Measurements from ENCODE around the gene IRF2BP2.

Gene IRF2BP2

DNA sequence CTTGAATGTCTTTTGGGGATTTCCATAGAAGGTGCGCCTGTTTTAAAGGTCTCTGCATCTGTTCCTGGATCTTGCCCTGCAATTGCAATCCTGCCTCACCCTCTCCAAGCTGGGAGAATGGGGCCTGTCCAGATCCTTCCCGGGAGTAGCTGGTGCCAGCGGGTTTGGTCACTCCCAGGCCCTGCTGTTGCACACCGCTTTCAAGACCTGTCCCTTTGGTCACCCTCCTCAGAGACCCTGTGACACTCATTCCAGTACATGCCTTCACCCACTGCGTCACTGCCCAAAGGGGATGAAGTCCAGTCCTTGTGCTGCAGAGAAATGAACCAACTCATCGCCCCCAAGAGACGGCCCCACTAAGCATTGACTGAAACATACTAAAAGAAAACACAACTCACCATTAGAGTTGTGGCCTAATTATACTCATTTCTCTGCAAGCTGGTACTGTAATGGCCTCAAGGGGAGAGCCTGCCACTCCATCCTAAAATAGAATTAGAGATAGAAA, 1.9 kb upstream of the IRF2BP2 start:
- peak; percentile 36 for DNase-seq (ENCODE audit: low spot score)
- TF ChIP-seq, protein P1, sequence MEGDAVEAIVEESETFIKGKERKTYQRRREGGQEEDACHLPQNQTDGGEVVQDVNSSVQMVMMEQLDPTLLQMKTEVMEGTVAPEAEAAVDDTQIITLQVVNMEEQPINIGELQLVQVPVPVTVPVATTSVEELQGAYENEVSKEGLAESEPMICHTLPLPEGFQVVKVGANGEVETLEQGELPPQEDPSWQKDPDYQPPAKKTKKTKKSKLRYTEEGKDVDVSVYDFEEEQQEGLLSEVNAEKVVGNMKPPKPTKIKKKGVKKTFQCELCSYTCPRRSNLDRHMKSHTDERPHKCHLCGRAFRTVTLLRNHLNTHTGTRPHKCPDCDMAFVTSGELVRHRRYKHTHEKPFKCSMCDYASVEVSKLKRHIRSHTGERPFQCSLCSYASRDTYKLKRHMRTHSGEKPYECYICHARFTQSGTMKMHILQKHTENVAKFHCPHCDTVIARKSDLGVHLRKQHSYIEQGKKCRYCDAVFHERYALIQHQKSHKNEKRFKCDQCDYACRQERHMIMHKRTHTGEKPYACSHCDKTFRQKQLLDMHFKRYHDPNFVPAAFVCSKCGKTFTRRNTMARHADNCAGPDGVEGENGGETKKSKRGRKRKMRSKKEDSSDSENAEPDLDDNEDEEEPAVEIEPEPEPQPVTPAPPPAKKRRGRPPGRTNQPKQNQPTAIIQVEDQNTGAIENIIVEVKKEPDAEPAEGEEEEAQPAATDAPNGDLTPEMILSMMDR (IDR thresholded peaks at IDR 0.05; ENCODE audit: extremely low read depth, missing control alignments): no peak

DNA sequence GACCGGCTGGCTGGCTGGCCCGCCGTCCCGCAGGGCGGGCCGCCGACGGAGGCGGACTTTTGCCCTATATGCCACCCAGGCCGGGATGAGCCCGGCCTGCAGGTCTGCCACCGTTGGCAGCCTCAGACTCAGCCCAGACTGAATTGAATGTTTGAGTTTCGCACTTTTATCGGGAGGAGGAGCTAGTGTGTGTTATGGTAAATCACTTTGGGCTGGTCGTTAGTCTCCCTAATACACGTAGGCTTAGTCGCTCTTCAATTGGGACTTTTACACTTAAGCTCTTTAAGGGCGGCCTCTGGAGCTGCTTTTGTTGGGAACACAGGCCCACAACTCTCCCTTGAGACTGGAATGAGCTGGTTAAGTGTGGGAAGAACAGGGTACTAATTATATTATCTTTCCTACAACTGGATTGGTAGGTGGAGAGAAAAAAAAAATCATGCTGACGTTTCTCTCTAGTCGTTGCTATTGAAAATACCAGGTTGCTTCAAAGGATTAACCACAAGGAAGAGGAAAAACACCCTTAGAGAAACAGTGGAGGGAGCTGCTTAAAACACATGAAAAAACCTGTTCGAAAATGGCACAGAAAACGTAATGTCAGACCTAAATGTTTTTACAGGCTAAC, 1.4 kb upstream of the IRF2BP2 start:
- DNase-seq (ENCODE audit: low spot score): peak; percentile 75
- TF ChIP-seq, protein P1 (IDR thresholded peaks at IDR 0.05; ENCODE audit: extremely low read depth, missing control alignments): no peak

DNA sequence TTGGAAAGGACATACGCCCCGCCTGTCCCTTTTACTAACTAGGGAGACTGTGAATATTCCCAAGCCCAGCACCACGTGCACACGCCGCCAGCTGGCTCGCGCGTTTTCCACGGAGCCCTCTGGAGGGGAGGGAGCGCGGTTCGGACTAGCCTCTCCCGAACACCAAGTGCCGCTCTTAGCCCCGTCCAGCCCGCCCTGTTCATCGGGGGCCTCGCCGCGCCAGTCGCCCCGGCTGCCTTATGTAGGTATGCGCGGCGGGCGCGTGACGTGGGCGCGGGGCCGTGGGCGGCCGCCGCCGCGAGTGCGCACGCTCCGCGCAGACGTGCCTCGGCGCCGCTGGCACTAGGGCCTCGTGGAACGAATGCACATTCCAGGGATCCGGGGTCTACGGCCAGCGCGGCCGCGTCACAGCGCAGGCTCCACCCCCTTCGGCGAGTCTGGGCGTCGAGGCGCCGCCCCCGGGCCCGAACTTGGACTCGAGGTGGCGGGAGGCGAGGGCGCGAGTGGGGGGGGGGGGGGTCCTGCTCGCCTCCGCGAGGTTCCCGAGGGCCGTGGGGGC, 767 bp upstream of the IRF2BP2 start:
- TF ChIP-seq, protein P1 (IDR thresholded peaks at IDR 0.05; ENCODE audit: extremely low read depth, missing control alignments): no peak
- peak; percentile 95 for DNase-seq (ENCODE audit: low spot score)

DNA sequence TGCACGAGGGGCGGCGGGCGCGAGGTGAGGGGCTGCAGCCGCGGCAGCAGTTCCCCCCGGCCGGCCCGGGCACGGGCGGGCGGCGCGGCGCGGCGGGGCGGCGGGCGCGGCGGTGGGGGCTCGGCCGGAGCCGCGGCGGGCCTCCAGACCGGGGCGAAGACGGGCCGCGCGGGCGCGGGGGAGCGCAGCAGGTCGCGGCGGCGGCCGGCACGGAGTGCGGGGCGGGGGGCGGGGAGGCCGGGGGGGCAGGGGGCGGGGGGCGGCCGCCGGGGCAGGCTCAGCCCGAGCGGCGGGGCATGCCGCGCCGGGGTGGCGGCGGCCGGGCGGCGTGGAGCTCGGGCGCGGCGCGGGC, 311 bp downstream of the IRF2BP2 start:
- TF ChIP-seq, protein P1 (IDR thresholded peaks at IDR 0.05; ENCODE audit: extremely low read depth, missing control alignments): no peak
- no peak for DNase-seq (ENCODE audit: low spot score)

DNA sequence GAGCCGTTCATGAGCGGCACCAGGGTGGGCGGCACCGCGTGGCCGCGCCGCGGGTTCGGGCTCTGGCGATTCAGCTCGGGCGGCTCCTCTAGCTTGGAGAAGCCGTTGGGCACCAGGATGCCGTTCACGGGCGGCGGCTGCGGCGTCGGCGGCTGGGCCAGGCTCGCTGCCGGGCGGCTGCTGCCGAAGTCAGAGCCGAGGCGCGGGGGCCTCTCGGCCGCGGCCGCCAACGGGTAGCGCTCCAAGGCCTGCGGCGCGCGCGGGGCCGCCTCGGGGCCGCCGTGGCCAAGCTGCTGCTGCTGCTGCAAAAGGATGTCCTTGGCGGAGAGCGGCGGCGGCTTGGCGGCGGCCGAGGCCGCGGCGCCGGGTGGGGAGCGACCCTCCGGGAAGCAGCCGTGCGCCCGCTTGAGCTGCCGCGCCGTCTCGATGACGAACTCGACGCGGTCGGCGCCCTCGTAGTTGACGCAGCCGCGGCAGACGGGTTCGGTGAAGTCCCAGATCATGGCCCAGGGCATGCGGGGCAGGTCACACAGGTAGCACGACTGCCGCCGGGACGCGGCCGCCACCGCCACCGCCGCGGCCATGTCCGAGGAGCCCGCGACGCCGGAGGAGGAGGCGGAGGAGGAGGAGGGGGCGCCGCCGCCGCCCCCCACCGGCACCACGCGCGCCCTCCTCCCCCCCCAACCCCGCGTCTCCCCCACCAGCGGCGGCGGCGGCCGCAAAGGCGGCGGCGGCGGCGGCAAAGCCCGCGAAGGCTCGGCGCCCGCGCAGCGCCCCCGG, 877 bp downstream of the IRF2BP2 start:
- TF ChIP-seq, protein P1 (IDR thresholded peaks at IDR 0.05; ENCODE audit: extremely low read depth, missing control alignments): no peak
- peak; percentile 67 for DNase-seq (ENCODE audit: low spot score)

DNA sequence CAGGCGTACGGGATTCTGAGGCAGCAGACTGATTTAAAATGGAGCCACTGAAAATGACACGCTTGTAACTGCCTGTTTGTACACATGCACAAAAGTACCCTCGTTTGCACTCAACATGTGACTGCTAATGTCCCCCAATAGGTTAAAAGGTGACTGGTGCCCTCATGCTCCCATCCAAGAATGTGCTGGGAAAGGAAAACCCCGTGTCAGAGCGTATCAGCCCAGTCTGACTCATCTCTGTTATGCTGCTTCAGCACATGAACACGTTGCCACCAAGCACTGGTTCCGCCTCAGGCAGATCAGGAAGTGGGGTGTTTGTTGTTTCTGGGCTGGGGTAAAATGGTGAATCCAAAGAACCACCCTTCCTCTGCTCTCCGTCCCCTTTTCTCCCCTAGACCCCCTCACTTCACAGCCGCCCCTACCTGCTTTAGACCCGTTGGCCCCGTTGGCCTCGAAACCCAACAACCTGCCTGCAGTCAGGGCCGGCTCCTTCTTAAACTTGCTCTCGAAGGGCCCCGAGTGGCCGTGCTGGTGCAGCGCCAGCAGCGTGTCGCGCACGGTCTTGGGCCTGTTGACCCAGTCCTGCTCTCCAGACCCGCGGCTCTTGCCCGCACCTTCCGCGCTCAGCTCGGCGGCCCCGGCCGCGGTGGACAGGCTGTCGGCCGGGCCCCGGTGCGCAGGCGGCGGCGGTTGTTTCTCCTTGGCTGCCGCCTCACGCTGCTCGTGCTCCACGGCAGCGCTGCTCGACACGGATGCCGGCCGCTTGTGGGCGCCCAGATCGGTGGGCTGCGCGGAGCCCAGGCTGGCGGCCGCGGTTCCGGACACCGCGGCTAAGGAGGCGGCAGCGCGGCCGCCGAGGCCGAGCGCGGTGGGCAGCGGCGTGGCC, 1.7 kb downstream of the IRF2BP2 start:
- peak; percentile 78 for DNase-seq (ENCODE audit: low spot score)
- TF ChIP-seq, protein P1 (IDR thresholded peaks at IDR 0.05; ENCODE audit: extremely low read depth, missing control alignments): peak; percentile 10
